RWPE2 (cell line): ENCODE measurements around the gene BTBD7.

Experiments used
- ATAC-seq: fragments of 200-7000 bp; cut with Tn5 transposase; 3 replicates; pipeline ENCODE4 v1.9.1; 2021; ENCODE audit warnings: low read depth
- DNase-seq: peaks from one replicate; pipeline ENCODE4 v3.0.0-alpha.2; 2020; ENCODE audit warnings: low spot score
- H3K27ac ChIP-seq: fragments of 450-650 bp; 2 replicates; pipeline ENCODE4 v1.5.1; 2017; ENCODE audit warnings: mild to moderate bottlenecking; ENCODE audit not compliant: poor library complexity, severe bottlenecking
- H3K27me3 ChIP-seq: fragments of 250-450 bp; sonication (Bioruptor Pico); 2 replicates; pipeline ENCODE4 v1.5.1; 2021; ENCODE audit warnings: mild to moderate bottlenecking, moderate library complexity; ENCODE audit not compliant: insufficient read depth, poor library complexity, severe bottlenecking
- H3K36me3 ChIP-seq: fragments of 250-450 bp; sonication (Bioruptor Pico); 2 replicates; pipeline ENCODE4 v1.5.1; 2020; ENCODE audit warnings: low read depth, mild to moderate bottlenecking, moderate library complexity
- H3K4me1 ChIP-seq: fragments of 250-450 bp; sonication (Bioruptor Pico); 2 replicates; pipeline ENCODE4 v1.5.1; 2021; ENCODE audit warnings: mild to moderate bottlenecking, moderate library complexity; ENCODE audit not compliant: insufficient read depth, poor library complexity, severe bottlenecking
- H3K4me3 ChIP-seq: fragments of 250-450 bp; sonication (Bioruptor Pico); 2 replicates; pipeline ENCODE4 v1.5.1; 2021; ENCODE audit warnings: mild to moderate bottlenecking, moderate library complexity; ENCODE audit not compliant: severe bottlenecking
- H3K9me3 ChIP-seq: fragments of 250-450 bp; sonication (Bioruptor Pico); 2 replicates; pipeline ENCODE4 v1.5.1; 2021; ENCODE audit warnings: mild to moderate bottlenecking, moderate library complexity; ENCODE audit not compliant: severe bottlenecking
- TF ChIP-seq, protein P1 (sequence below): fragments of 450-650 bp; IDR thresholded peaks from one replicate; pipeline ENCODE4 v1.5.1; 2017; ENCODE audit warnings: mild to moderate bottlenecking, moderate library complexity; ENCODE audit not compliant: poor library complexity, severe bottlenecking

BTBD7 gene

DNA sequence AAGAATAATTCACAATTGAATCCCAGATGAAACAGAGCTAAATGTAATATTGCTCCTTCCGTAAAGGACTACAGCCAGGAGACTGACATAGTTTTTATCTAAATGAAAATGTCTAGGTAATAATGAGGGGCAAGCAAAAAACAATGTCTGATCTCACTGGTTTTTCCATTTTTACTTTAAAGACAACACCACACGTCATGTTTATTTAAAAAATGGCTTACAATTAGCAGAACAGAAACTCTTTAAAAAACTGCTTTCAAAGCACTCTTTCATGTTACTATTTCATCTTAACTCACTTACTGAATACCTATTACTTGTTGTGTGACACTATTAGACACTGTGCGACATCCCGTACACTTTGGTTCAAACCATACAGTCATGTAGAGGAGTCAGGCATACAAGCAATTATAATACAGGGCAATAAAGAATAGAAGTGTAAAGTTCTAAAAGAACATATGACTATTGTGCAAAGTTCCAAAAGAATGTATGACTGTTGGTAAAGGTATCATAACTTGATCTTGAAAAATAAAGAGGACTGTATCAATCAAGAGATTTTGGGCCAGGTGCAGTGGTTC lies 9.1 kb downstream of the BTBD7 start:
- H3K36me3 ChIP-seq: peaks cover 29% of the 10 kb centered on the region
- peaks cover 5% of the 10 kb centered on the region for H3K4me1 ChIP-seq
- no peak for ATAC-seq
- no peak overlapping the region for H3K4me3 ChIP-seq
- H3K27ac ChIP-seq: no peak overlapping the region
- TF ChIP-seq, protein P1, sequence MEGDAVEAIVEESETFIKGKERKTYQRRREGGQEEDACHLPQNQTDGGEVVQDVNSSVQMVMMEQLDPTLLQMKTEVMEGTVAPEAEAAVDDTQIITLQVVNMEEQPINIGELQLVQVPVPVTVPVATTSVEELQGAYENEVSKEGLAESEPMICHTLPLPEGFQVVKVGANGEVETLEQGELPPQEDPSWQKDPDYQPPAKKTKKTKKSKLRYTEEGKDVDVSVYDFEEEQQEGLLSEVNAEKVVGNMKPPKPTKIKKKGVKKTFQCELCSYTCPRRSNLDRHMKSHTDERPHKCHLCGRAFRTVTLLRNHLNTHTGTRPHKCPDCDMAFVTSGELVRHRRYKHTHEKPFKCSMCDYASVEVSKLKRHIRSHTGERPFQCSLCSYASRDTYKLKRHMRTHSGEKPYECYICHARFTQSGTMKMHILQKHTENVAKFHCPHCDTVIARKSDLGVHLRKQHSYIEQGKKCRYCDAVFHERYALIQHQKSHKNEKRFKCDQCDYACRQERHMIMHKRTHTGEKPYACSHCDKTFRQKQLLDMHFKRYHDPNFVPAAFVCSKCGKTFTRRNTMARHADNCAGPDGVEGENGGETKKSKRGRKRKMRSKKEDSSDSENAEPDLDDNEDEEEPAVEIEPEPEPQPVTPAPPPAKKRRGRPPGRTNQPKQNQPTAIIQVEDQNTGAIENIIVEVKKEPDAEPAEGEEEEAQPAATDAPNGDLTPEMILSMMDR: no peak
- H3K9me3 ChIP-seq: no peaks in the 10 kb centered on the region
- H3K27me3 ChIP-seq: no peaks in the 10 kb centered on the region
- no peak for DNase-seq

DNA sequence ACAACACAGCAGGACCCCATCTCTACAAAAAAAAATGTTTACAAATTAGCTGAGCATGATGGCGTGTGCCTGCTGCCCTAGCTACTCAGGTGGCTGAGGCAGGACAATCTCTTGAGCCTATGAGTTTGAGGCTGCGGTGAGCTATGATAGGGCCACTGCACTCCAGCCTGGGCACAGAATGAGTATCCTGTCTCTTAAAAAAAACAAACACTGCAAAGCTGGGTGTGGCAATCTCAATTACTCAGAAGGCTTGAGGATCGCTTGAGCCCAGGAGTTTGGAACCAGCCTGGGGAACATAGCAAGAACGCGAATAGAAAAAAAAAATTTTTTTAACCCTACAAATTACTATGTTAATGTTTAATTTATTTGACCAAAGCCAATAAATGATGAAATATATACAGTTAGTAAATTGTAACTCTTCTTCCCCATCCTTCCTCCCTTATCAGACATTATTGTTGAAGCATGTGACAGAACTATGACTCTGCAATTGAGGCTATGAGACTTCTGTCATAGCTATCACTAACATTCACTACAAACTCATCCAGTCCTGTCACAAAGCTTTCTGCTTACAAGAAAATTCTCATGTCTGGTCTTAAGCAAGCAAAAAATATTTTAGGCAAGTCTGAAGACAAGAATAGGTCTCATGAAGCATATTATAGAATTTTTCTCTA lies 9.8 kb downstream of the BTBD7 start:
- TF ChIP-seq, protein P1: no peak
- Histone ChIP-seq H3K27me3 (no peaks in the 10 kb centered on the region), H3K4me3 (no peak overlapping the region), H3K36me3 (peaks cover 29% of the 10 kb centered on the region), H3K9me3 (no peaks in the 10 kb centered on the region), H3K4me1 (peaks cover 11% of the 10 kb centered on the region), H3K27ac (no peak overlapping the region)
- no peak for DNase-seq
- no peak for ATAC-seq

DNA sequence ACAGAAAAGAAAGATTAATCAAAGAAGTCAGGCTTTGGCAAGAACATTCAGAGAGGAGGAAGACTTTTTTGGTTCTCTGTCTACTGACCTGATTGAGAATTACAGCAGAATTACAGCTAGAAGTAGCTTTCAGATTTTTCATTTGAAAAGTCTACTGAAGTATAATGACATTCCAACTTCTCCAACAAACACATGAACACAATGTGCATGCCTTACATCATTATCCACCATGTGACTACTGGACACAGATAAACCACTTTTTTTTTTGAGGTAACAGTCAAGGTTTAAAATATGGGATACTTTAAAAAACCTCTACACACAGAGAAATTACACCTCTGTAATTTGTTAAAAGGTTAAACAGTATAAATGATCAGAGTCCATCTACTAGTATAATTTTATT lies 12.3 kb downstream of the BTBD7 start:
- ATAC-seq (no peak), DNase-seq (no peak)
- TF ChIP-seq, protein P1: no peak
- H3K9me3 ChIP-seq: no peaks in the 10 kb centered on the region
- H3K4me3 ChIP-seq: no peak overlapping the region
- H3K27ac ChIP-seq: peak overlapping the region; percentile 37
- H3K27me3 ChIP-seq: no peaks in the 10 kb centered on the region
- peaks cover 19% of the 10 kb centered on the region for H3K36me3 ChIP-seq
- H3K4me1 ChIP-seq: peaks cover 28% of the 10 kb centered on the region

DNA sequence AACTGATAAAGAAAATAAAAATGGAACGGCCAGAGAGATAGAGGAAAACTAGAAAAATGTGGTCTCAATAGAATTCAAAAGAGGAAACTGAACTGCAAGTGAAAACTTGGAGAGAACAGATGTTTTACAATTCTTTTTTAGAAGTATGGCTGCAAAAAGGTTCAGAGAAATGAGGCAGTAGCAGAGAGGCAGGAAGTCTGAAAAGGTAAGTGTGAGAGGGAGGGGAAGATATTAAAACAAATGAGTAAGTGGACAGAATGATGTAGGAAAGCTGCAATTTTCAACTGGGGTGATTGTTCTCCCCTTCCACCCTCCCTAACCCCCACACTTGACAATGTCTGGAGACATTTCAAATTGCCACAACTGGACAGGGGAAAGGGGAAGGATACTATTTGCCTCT lies 12.9 kb downstream of the BTBD7 start:
- ATAC-seq: peak; percentile 22; the same call in 1 of the 3 replicates
- Histone ChIP-seq H3K9me3 (no peaks in the 10 kb centered on the region), H3K36me3 (peaks cover 17% of the 10 kb centered on the region), H3K4me1 (peaks cover 28% of the 10 kb centered on the region), H3K27ac (peak overlapping the region; percentile 37), H3K4me3 (no peak overlapping the region), H3K27me3 (no peaks in the 10 kb centered on the region)
- TF ChIP-seq, protein P1: no peak
- DNase-seq: no peak

DNA sequence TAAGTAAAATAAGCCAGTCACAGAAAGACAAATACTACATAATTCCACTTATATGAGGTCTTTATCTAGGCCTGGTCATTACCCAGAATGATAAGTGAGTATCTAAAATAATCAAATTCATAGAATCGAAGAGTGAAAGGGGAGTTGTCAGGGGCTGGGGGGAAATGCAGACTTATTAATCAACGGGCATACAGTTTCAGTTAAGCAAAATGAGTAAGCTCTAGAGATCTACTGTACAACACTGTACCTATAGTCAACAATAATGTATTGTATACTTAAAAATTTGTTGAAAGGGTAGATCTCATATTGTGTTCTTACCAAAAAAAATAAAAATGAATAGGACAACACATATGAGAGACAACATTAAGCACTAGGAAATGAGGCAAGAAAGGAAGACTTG lies 13.3 kb downstream of the BTBD7 start:
- no peak for ATAC-seq
- Histone ChIP-seq H3K36me3 (peaks cover 14% of the 10 kb centered on the region), H3K9me3 (no peaks in the 10 kb centered on the region), H3K4me3 (no peak overlapping the region), H3K27me3 (no peaks in the 10 kb centered on the region), H3K4me1 (peaks cover 28% of the 10 kb centered on the region), H3K27ac (peak overlapping the region; percentile 37)
- TF ChIP-seq, protein P1: no peak
- DNase-seq: no peak
